ENCODE measurements around the gene SPIRE1. TPM values are rescaled to one million over a fixed set of nuclear protein-coding genes. Genes with fewer than 3 reads are reported as not detected.

Gene SPIRE1
- polyA plus RNA-seq, 1 experiment, result 11.6 TPM

DNA sequence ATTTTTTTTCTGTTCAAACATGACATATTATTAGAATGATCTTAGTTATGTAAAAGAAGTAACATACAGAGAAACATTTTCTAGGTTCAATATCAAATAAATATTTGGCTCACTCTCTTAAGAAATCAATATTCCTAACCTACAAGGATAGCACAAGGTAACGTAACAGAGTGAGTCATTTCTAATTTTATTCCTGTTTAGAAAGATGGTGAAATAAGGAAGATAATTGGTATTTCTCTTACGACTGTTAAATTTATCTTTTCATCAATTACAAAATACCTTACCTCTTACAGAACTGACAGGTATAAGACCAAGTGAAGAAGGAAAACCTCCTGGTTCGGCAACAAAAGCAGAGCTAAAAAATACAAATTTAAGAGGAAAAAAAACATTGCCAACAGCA, 205.1 kb downstream of the SPIRE1 start:
- no peak for DNase-seq (ENCODE audit: low read depth)
- ChIA-PET CTCF (interaction anchor here (0.8 to 1.7 kb wide), 3 partner anchors 8 to 47 kb away, joined by 3 read pairs; no protein-coding TSS in a partner anchor), POLR2A (no interaction called here)
- TF ChIP-seq, protein P1, sequence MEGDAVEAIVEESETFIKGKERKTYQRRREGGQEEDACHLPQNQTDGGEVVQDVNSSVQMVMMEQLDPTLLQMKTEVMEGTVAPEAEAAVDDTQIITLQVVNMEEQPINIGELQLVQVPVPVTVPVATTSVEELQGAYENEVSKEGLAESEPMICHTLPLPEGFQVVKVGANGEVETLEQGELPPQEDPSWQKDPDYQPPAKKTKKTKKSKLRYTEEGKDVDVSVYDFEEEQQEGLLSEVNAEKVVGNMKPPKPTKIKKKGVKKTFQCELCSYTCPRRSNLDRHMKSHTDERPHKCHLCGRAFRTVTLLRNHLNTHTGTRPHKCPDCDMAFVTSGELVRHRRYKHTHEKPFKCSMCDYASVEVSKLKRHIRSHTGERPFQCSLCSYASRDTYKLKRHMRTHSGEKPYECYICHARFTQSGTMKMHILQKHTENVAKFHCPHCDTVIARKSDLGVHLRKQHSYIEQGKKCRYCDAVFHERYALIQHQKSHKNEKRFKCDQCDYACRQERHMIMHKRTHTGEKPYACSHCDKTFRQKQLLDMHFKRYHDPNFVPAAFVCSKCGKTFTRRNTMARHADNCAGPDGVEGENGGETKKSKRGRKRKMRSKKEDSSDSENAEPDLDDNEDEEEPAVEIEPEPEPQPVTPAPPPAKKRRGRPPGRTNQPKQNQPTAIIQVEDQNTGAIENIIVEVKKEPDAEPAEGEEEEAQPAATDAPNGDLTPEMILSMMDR (IDR thresholded peaks at IDR 0.05; ENCODE audit: insufficient read depth, low read depth, low read length), result no peak
- no peak overlapping the region for H3K4me3 ChIP-seq (ENCODE audit: low read depth, low read length)
- H3K36me3 ChIP-seq (ENCODE audit: control insufficient read depth, insufficient read depth, low read length), result peaks cover 7% of the 10 kb centered on the region
- H3K27me3 ChIP-seq (ENCODE audit: control insufficient read depth, insufficient read depth, low read length), result no peaks in the 10 kb centered on the region

DNA sequence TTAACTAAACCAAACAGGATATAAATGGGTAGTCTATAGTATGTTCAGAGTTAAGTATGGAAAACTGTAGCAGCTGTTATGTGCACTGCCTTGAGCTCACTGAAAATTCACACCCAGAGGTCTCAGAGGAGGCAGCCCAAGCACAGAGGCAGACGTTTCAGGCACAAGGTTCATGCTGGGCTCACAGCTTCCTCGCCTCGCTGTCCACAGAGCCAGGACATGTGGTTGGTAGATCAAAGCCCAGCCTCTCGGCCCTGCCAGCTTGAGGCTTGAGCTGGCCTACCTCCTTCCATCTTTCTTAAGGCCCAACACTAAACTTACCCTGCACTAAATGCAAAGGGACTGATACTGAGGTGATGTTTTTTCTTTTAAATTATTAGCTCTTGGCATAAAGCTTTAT, 206.5 kb downstream of the SPIRE1 start:
- ChIA-PET POLR2A (interaction anchor here (0.7 kb wide), 1 partner anchor 28 kb away, joined by 3 read pairs; no protein-coding TSS in a partner anchor), CTCF (interaction anchor here (0.9 to 1.7 kb wide), 4 partner anchors 11 to 43 kb away, joined by 3 to 4 read pairs (median 4); no protein-coding TSS in a partner anchor)
- Histone ChIP-seq H3K36me3 (ENCODE audit: control insufficient read depth, insufficient read depth, low read length) (peaks cover 6% of the 10 kb centered on the region), H3K4me3 (ENCODE audit: low read depth, low read length) (no peak overlapping the region), H3K27me3 (ENCODE audit: control insufficient read depth, insufficient read depth, low read length) (no peaks in the 10 kb centered on the region)
- no peak for DNase-seq (ENCODE audit: low read depth)
- TF ChIP-seq, protein P1 (IDR thresholded peaks at IDR 0.05; ENCODE audit: insufficient read depth, low read depth, low read length), result no peak

DNA sequence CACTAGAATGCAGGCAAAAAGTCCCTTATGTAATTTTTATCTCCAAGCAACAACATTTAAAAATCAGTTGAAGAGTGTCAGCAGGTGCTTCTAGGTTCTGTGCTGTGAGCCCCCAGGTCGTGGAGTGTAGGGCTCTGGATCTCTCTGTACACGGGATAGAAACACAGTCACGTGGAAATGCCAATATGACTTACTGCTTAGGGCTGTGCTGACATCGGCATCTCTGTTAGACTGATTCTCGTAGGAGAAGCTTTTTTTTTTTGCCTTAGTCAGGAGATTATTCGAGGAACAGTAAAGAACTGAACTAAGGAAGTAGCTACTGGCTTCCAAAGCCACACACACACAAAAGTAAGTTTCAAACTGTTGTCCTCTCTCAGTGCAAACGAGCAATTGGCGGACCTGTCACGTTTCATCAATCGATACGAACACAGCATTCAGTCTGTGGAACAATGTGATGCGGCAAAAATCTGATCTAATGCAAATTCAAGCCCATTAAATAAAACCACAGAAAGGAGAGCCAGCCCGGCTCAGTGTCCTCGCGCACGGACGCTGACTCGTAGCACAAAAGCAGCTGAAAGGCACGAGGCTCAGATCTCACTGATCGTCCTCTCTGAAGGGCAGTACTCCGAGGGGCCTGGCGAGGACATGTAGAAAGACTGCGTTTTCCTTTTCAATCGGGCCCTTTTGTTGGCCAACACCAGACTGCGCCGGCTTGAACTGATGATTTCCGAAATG, 208.7 kb downstream of the SPIRE1 start:
- TF ChIP-seq, protein P1 (IDR thresholded peaks at IDR 0.05; ENCODE audit: insufficient read depth, low read depth, low read length), result no peak
- no peak overlapping the region for H3K4me3 ChIP-seq (ENCODE audit: low read depth, low read length)
- ChIA-PET POLR2A (no interaction called here), CTCF (no interaction called here)
- peaks cover 6% of the 10 kb centered on the region for H3K36me3 ChIP-seq (ENCODE audit: control insufficient read depth, insufficient read depth, low read length)
- H3K27me3 ChIP-seq (ENCODE audit: control insufficient read depth, insufficient read depth, low read length), result no peaks in the 10 kb centered on the region
- DNase-seq (ENCODE audit: low read depth), result no peak

DNA sequence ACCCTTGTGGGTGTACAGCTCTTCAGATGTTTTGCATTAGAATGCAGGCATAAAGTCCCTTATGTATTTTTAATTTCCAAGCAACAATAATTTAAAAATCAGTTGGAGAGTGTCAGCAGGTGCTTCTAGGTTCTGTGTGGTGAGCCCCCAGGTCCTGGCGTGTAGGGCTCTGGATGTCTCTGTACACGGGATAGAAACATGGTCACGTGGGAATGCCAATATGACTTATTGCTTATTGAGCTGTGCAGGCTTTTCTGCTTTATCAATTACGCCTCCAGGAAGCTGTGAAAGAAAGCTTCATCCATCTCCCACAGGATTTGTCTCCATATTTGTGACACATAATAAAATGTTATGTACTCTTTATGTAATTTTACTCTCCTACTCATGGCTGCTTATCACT, 212.4 kb downstream of the SPIRE1 start:
- POLR2A ChIA-PET, result no interaction called here
- Histone ChIP-seq H3K27me3 (ENCODE audit: control insufficient read depth, insufficient read depth, low read length) (no peaks in the 10 kb centered on the region), H3K36me3 (ENCODE audit: control insufficient read depth, insufficient read depth, low read length) (peaks cover 3% of the 10 kb centered on the region; the same call in 1 of the 2 replicates)

DNA sequence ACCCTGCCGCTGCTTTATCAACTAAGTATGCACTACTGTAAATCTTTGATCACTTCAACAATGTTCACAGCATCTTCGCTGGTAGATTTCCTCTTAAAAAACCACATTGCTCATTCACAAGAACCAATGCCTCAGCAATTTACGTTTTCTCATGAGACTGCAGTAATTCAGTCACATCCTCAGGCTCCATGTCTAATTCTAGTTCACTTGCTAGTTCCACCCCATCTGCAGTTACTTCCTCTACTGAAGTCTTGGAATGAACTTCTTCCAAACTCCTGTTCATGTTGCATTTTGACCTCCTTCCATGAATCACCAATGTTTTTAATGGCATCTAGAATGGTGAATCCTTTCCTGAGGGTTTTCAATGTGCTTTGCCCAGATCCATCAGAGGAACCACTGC, 214.4 kb downstream of the SPIRE1 start:
- no peak for DNase-seq (ENCODE audit: low read depth)
- no peaks in the 10 kb centered on the region; the same call in 1 of the 2 replicates for H3K36me3 ChIP-seq (ENCODE audit: control insufficient read depth, insufficient read depth, low read length)
- POLR2A ChIA-PET, result no interaction called here
- CTCF ChIA-PET, result no interaction called here
- H3K27me3 ChIP-seq (ENCODE audit: control insufficient read depth, insufficient read depth, low read length), result no peaks in the 10 kb centered on the region
- TF ChIP-seq, protein P1 (IDR thresholded peaks at IDR 0.05; ENCODE audit: insufficient read depth, low read depth, low read length), result no peak
- no peak overlapping the region for H3K4me3 ChIP-seq (ENCODE audit: low read depth, low read length)

More for the DNA sequence above, 212.4 kb downstream of the SPIRE1 start:
- CTCF ChIA-PET, result interaction anchor here (1.1 kb wide), 1 partner anchor 16 kb away, joined by 4 read pairs; no protein-coding TSS in a partner anchor
- no peak for DNase-seq (ENCODE audit: low read depth)
- H3K4me3 ChIP-seq (ENCODE audit: low read depth, low read length), result no peak overlapping the region
- TF ChIP-seq, protein P1 (IDR thresholded peaks at IDR 0.05; ENCODE audit: insufficient read depth, low read depth, low read length), result no peak

Data from BJ (cell line).